HK-2 (cell line): ENCODE data around the gene ZNF280D.
"Not testable (repeated sequence)": the region's sequence is repeated elsewhere in the genome, so short reads cannot be mapped to it uniquely, and the experiment has no call there.

Source experiments
- DNase-seq: peaks from one replicate; pipeline ENCODE4 v3.0.0-alpha.2; 2018; ENCODE audit not compliant: unreplicated experiment

Gene ZNF280D

GRCh38 chr15:56718560-56718959, 14.7 kb downstream of the ZNF280D start:
- no peak for DNase-seq

DNA sequence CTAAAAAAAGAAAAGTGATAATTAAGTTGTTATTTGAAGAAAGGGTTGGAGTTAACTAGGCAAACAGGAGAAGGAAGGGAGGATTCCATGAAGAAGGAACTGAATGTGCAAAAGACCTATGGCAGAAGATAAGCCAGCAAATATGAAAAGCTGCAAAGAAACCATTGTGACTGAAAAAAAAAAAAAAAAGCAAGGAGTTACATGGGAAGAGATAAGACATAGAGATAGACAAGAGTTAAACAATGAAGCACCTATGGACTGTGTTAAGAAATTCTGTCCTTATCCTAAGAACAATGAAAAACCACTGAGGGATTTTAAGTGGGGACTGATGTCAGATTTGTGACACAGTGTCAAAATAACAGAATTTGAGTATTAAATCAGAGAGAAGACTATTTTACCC, 17.0 kb downstream of the ZNF280D start:
- DNase-seq = no peak

DNA sequence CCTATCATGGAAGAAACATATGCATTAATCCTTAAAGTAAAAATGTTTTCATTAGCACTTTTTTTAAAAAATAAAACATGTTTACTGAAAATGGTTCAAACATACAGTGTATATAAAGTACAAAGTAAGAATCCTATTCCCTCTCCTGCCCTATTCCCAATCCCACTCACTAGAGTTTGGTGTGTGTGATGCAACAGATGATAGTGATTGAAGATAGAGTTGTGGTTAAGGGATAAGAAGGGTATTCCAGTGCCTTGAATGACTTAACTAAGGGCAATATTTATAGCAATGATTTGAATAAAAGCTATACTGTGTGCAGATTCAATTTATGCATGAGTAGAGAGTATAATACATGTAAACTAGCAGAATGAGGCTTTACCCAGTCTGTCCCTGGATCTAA, 18.1 kb downstream of the ZNF280D start:
- DNase-seq = no peak

- DNase-seq = not testable (repeated sequence)
Measured at GRCh38 chr15:56709502-56709901, 23.8 kb downstream of the ZNF280D start.

GRCh38 chr15:56699743-56700142, 33.6 kb downstream of the ZNF280D start:
- DNase-seq = no peak

DNA sequence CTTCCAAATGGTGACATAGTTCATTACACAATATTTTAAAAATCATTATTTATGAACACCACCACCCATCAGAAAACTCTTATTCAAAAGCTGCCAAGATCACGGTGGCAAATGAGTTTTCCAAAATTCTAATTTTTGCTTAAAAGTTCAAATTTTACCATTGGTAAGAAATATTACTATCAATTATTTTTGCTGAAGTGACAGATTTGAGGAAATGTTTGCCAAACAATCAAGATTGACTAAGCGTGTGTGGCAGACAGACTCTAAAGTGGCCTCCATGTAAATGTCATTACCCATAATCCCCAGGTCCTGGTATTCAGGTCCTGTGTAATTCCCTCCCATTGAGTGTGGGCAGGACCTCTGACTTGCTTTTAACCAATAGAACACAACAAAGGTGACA, 35.0 kb downstream of the ZNF280D start:
- DNase-seq = no peak

GRCh38 chr15:56693761-56694160, 39.5 kb downstream of the ZNF280D start:
- DNase-seq = no peak

GRCh38 chr15:56690733-56691132, 42.6 kb downstream of the ZNF280D start:
- no peak for DNase-seq

DNA sequence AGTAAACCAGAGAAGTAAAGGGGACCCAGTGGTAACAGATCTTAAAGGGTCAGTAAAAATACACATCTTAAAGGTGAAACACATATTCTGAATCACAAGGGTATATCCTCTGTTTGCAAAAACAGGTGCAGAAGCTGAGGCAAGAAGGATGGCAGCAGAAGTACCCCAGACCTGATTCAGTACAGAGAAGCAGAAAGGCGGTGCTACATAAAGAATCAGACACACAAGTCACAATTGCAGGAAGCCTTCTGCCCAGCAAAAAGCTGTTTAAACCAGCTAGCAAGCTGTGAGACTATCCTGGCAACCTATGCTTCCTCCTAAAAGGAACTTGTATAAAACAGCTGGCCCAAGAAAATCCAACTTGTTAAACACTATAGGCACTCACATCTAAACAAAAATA, 49.4 kb downstream of the ZNF280D start:
- DNase-seq = no peak

DNA sequence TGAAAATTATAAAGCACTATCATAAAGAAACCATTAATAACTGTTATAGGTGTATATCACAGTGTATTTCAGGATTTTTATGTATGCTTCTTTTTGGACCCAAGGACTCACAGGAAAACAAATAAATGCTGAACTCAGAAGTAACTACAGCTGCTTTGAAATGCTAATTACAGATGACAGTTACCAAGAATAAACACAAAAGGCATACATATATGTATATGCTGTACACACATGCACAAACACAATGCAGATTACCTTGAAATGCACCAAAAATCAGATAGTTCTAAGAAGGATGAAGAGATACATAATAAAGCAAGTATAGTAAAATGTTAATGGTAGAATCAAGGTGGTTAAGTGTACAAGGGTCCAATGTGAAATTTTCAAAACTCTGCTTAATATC, 52.2 kb downstream of the ZNF280D start:
- DNase-seq = no peak

DNA sequence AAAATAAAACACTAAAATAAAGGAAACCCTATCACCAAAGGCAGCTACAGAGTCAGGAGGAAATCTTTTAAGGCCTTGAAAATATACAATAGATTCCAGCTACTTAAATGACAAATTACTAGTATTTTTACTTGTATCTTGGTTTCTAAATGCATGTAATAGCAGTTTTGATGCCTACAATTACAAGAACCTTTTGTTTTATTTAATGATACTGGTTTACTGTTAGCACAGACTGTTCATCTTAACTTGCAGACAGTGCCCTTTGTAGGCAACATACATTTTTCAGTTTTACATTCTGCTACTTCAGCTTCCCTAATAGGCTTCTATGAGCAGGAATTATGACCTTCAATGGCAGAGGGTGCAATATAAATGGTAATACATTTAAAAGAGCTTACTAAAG, 54.1 kb downstream of the ZNF280D start:
- DNase-seq = no peak

GRCh38 chr15:56678571-56678970, 54.7 kb downstream of the ZNF280D start:
- no peak for DNase-seq

DNA sequence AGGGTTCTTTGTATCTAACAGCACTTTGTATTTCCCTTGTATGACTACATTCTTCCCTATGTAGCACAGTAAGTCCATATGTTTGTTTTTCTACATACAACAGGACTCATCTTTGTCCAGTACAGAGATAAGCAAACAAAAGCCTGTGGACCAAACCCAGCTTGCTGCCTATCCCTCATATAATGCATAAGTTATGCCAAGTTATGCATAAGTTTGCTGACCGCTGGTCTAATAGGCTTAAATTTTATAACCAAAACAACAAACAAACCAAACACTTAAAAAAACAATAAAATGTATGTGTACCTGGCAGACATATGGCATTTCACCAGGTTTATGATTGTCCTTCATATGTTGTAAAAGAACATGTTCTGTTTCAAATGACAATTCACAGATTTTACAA, 56.0 kb downstream of the ZNF280D start:
- DNase-seq = no peak

- DNase-seq = no peak
Measured at GRCh38 chr15:56675930-56676329, 57.4 kb downstream of the ZNF280D start.

GRCh38 chr15:56674857-56675256, 58.5 kb downstream of the ZNF280D start:
- DNase-seq = no peak

GRCh38 chr15:56672721-56673120, 60.6 kb downstream of the ZNF280D start:
- no peak for DNase-seq

DNA sequence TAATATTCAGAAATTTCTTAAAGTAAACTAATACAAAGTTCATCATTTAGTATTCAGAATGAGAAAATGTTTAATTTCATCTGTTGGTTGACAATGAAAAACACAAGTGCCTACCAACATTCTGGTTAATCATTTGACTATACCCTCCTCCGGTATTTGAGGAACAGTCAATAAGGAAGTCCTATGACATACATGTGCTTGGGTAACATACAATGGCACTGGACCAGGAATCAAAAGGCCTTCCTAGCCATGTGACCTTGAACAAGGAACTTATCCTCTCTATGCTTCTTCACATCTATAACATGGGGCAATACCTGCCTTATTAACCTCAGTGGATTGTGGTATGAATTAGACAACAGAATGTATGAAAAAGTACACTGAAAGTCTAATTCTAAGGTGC, 65.8 kb downstream of the ZNF280D start:
- DNase-seq = no peak

DNA sequence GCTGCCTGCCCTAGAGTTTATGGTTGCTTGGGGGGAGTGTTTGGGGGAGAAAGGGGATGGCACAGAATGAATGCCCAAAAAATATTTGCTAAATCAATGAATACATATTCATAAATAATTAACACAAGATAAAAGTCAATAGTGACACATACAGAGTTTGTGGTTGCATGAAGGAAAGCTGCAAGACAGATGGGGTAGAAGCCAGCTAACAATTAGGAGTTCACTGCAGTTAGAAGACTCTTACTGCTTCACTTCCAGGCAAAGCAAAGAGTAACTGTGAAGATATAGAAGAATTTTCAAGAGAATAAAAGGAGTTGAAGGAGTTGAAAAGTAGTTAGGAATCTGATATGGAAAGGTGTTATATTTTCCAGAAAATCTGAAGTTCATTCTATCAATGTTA, 72.4 kb downstream of the ZNF280D start:
- DNase-seq = no peak

DNA sequence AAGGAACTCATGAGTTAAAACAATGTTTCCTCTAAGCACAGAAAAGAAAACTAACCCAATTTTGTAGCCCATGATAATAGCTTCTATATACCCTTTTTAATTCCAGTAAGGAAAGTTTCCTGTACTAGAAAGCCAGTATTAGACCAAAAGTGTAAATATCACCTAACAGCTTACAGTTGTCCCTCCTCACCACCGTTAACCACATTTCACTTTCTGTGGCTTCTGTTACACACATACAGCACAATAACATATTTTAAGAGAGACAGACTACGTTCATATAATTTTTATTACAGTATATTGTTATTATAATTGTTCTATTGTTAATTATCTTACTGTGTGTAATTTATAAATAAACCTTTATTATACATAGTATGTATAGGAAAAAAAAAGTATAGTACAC, 74.1 kb downstream of the ZNF280D start:
- DNase-seq = no peak

DNA sequence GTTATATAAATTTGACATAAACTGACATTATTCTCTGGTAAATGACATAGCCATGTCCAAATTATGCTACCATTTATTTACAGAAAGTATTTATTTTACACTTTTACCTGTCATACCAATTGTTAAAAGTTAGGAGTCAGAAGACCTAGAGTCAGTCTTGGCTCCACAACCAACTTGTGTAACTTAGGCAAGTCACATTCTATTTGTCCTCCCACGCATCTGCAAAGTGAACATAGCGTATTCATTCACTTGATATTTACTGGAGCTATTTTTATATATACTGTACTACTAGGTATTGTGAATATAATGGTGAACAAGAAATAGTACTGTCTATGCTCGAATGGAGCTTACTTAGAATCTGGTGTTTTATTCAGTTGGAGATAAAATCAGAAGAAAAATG, 78.7 kb downstream of the ZNF280D start:
- DNase-seq = no peak

DNA sequence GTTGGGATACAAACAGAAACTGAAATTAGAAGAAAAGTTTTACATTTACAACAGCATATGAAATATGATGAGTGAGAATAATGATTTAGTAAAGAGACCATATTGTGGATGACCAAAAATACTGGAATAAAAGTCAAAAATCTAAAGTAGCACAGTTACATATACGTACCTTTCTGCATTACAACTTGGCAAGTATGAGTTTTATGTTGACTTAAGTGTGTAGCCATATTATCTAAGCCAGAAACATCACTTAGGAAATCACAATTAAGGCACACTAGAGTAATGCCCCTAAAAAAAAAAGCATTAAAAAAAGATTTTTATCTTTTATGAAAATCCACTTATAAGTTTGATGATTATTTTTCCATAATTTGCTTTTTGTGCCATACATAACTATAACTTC, 79.1 kb downstream of the ZNF280D start:
- no peak for DNase-seq

DNA sequence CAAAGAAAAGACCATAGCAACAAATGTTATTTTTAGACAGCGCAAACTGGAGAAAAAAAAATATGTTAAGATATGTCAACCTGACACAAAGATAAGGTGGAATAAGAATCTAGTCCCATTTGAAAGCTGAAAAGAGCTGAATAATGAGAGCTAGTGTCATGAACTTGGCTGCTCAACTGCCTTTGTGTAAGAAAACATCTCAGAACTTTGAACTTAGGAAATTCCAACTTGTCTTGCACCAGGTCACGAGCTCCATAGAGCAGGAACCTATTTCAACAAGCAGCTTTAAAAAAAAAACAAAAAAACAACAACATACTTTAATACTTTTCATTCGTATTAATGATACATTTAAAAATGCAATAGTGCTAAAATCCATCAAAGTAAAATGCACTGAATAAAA, 79.5 kb downstream of the ZNF280D start:
- no peak for DNase-seq

DNA sequence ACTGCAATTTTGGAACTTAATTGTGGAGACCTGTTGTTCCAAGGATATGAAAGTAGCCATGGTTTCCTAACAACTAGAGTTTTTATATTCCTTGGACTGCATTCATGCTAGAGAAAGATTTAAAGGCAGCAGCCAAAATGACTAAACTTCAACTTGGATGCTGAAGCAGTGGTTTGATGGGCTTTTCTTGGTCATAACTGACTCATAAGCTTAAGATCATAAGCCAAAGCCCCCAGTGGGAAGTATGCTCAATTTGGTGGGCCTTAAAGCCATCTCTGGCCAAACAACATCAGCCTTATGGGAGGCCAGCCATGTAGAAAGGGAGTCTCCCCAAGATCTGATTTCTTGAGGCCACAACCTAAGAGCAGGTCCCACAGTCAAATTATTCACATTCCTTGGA, 80.2 kb downstream of the ZNF280D start:
- no peak for DNase-seq

- DNase-seq = no peak
Measured at GRCh38 chr15:56648311-56648710, 85.0 kb downstream of the ZNF280D start.

DNA sequence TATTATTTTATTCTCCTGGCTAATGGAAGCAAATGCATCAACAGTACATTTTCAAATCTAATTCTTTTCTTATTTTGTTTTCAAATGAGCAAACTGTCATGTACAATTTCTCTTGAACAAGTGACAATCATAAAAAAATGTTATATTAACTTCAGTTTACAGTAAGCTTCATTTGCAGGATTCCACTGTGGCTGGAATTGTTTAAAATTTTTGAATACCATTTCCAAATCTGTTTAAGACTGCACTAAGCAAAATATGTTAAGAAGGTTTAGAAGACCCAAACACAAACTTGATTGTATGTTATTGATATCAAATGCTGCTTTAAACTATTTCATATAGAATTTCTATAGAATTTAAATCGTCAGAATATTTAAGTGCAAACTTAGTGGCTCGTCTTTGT, 92.8 kb downstream of the ZNF280D start:
- no peak for DNase-seq
